ENCODE results near the gene CLPX. TPM values are rescaled to one million over a fixed set of nuclear protein-coding genes. Genes with fewer than 3 reads are reported as not detected.

CLPX gene
- total and polyA plus RNA-seq, 9 of the 15 experiments (the other 6 are each of a cell fraction or from before 2014, with no cell fraction given), result 11.2 to 83.3 (median 51.3) TPM

GRCh38 chr15:65133548-65134200 is 51.5 kb downstream of the CLPX start, which contains the start of gene PDCD7:
PDCD7 (minus strand) TSS chr15:65133808; CDS start chr15:65133781, 27 bp downstream.
- intact Hi-C loops (cut with micrococcal nuclease) (no loop called here), in situ Hi-C loops (cut with MboI) (no loop called here)
- Histone ChIP-seq H4K20me1 (replicated peaks; ENCODE audit: control insufficient read depth, insufficient read depth, low read length) (peaks cover 4% of the 10 kb centered on the region; the same call in 1 of the 2 replicates), H3K27me3 (ENCODE audit: control insufficient read depth in 2 of 2, insufficient read depth in 2 of 2, low read length in 2 of 2) (no peaks in the 10 kb centered on the region), H3K27ac (ENCODE audit: extremely low read depth, low read depth, low read length) (peak within 1 kb of the TSS; percentile 76), H3K9ac (ENCODE audit: insufficient read depth in 1 of 2, low read depth in 2 of 2, low read length in 2 of 2) (peak within 1 kb of the TSS; percentile 85 to 94), H2AFZ (ENCODE audit: low read depth, low read length) (peak within 1 kb of the TSS; percentile 98), H3K9me3 (replicated peaks; ENCODE audit: control insufficient read depth, insufficient read depth, low read depth, low read length) (0 out of 2 replicates have a peak, but pooled peaks cover 1% of the 10 kb centered on the region), H3K4me1 (replicated peaks in 1 of 2; ENCODE audit: control insufficient read depth in 2 of 2, insufficient read depth in 2 of 2, low read length in 2 of 2) (peaks cover 3 to 17% of the 10 kb centered on the region in 2 experiments; a peak in 3 of 5 replicates), H3K4me2 (ENCODE audit: insufficient read depth, low read length) (peak within 1 kb of the TSS; percentile 94), H3K4me3 (peak within 1 kb of the TSS; percentile 88), H3K9me1 (ENCODE audit: control insufficient read depth, insufficient read depth, low read length) (no peaks in the 10 kb centered on the region), H3K79me2 (ENCODE audit: control insufficient read depth, insufficient read depth, low read length) (peaks cover 38% of the 10 kb centered on the region), H3K36me3 (ENCODE audit: control insufficient read depth, insufficient read depth, low read length) (peaks cover 22% of the 10 kb centered on the region)
- FAIRE-seq (peak; percentile 98), DNase-seq (ENCODE audit: extremely low read depth in 1 of 4, low spot score in 3 of 4) (peak; percentile 88 to 97 (median 89)), ATAC-seq (peak; percentile 92)
- ChIA-PET POLR2A (interaction anchor here (0.7 to 1.6 kb wide), 6 partner anchors 9 to 1036 kb away, joined by 3 to 7 read pairs (median 4); partner anchors contain the start of gene RNU5B-1), CTCF (ENCODE audit: low intra/inter-chr PET ratio) (no interaction called here)
- no TSS peak for BruUV-seq (replicated peaks)
- WGBS (ENCODE audit: insufficient coverage, low coverage, missing lambda C conversion rate), result 2% methylated on average over 27 of the region's 45 CpGs
- TF ChIP-seq ZNF584 (CRISPR knock-in tag; IDR thresholded peaks at IDR 0.05; ENCODE audit: low read depth) (no peak), SUPT5H (IDR thresholded peaks at IDR 0.05) (peak; percentile 87), MTA3 (IDR thresholded peaks at IDR 0.05; ENCODE audit: borderline replicate concordance) (peak; percentile 56; the same call in 1 of the 2 replicates), NFIC (IDR thresholded peaks at IDR 0.05) (peak; percentile 44; the same call in 1 of the 2 replicates), ATF1 (CRISPR knock-in tag; IDR thresholded peaks at IDR 0.05) (peak; percentile 92), ATF1 (tag; IDR thresholded peaks at IDR 0.05) (peak; percentile 98), ZBTB33 (CRISPR knock-in tag; IDR thresholded peaks at IDR 0.05) (no peak), SIX5 (IDR thresholded peaks at IDR 0.05; ENCODE audit: borderline replicate concordance in 1 of 2, insufficient read depth in 1 of 2, low read depth in 1 of 2, low read length in 2 of 2) (no peak), BCOR (IDR thresholded peaks at IDR 0.05) (peak; percentile 35; the same call in 1 of the 2 replicates), KDM5B (IDR thresholded peaks at IDR 0.05; ENCODE audit: insufficient replicate concordance, low read depth, low read length) (peak; percentile 82), NRF1 (conservative IDR thresholded peaks at IDR 0.05 in 1 of 2, IDR thresholded peaks at IDR 0.05 in 1 of 2) (0 out of 4 replicates have a peak, but pooled peaks of 1 of the 2 experiments have one; percentile 7), DPF2 (IDR thresholded peaks at IDR 0.05) (peak; percentile 32; the same call in 1 of the 2 replicates), EGR1 (conservative IDR thresholded peaks at IDR 0.05) (peak; percentile 89), MTA1 (IDR thresholded peaks at IDR 0.05; ENCODE audit: borderline replicate concordance) (peak; percentile 98), ZBTB11 (CRISPR knock-in tag; IDR thresholded peaks at IDR 0.05) (peak in 2 of 3 experiments; percentile 67 to 95; a peak in 4 of 6 replicates)

Measured in K562 (cell line).